Fibroblast of lung (primary cell): Measurements from ENCODE around the gene RIT2. TPM values are rescaled to one million over a fixed set of nuclear protein-coding genes. Genes with fewer than 3 reads are reported as not detected.

Source experiments
- DNase-seq, 2 donors: peaks; one replicate each; pipeline versions ENCODE4 v3.0.0 to v3.0.0-alpha.2; 2010; ENCODE audit warnings: low read depth in 2 of 2
- H2AFZ ChIP-seq: 2 replicates; pipeline ENCODE4 v1.5.1; 2012; ENCODE audit warnings: low read length, control low read depth, inconsistent platforms
- H3K27ac ChIP-seq: 2 replicates; pipeline ENCODE4 v1.5.1; 2011; ENCODE audit warnings: low read length, control low read depth; ENCODE audit not compliant: insufficient read depth
- H3K27me3 ChIP-seq: 2 replicates; pipeline ENCODE4 v1.5.1; 2011; ENCODE audit warnings: mild to moderate bottlenecking, low read length; ENCODE audit not compliant: control insufficient read depth, insufficient read depth
- H3K36me3 ChIP-seq: 2 replicates; pipeline ENCODE4 v1.5.1; 2011; ENCODE audit warnings: low read length; ENCODE audit not compliant: control insufficient read depth, insufficient read depth
- H3K4me1 ChIP-seq: 2 replicates; pipeline ENCODE4 v1.5.1; 2011; ENCODE audit warnings: low read length; ENCODE audit not compliant: control insufficient read depth, insufficient read depth; ENCODE audit errors: extremely low read depth
- H3K4me2 ChIP-seq: 2 replicates; pipeline ENCODE4 v1.5.1; 2011; ENCODE audit warnings: low read length, control low read depth; ENCODE audit not compliant: insufficient read depth; ENCODE audit errors: extremely low read depth
- H3K4me3 ChIP-seq, 4 experiments: fragments of 200-600 bp in 1 of 4; sonication (generic) in 1 of 4; replicated peaks in 1 of 4; 2 replicates each; pipeline ENCODE4 v1.5.1; 2011 to 2016; ENCODE audit warnings: low read length in 4 of 4, low read depth in 3 of 4, mild to moderate bottlenecking in 3 of 4, control low read depth in 2 of 4, inconsistent platforms in 1 of 4, mixed read lengths in 1 of 4; ENCODE audit not compliant: insufficient read depth in 1 of 4; ENCODE audit errors: control extremely low read depth in 1 of 4
- H3K79me2 ChIP-seq: 2 replicates; pipeline ENCODE4 v1.5.1; 2012; ENCODE audit warnings: mild to moderate bottlenecking, low read length, inconsistent platforms; ENCODE audit not compliant: control insufficient read depth, insufficient read depth
- H3K9ac ChIP-seq: 2 replicates; pipeline ENCODE4 v1.5.1; 2011; ENCODE audit warnings: mild to moderate bottlenecking, low read length, control low read depth; ENCODE audit not compliant: insufficient read depth
- H3K9me3 ChIP-seq: 2 replicates; pipeline ENCODE4 v1.5.1; 2012; ENCODE audit warnings: low read depth, low read length; ENCODE audit not compliant: control insufficient read depth, insufficient read depth
- H4K20me1 ChIP-seq: 2 replicates; pipeline ENCODE4 v1.5.1; 2011; ENCODE audit warnings: low read length; ENCODE audit not compliant: control insufficient read depth, insufficient read depth; ENCODE audit errors: extremely low read depth
- CTCF ChIP-seq, 2 donors: IDR thresholded peaks in 1 of 2; conservative IDR thresholded peaks in 1 of 2; 1 replicate in 1 of 2; 2 replicates in 1 of 2; pipeline ENCODE4 v1.5.1; 2011 to 2012; ENCODE audit warnings: low read length in 2 of 2, control low read depth in 1 of 2, inconsistent platforms in 1 of 2, low read depth in 1 of 2, mild to moderate bottlenecking in 1 of 2
- EZH2 ChIP-seq: IDR thresholded peaks from 2 replicates; pipeline ENCODE4 v1.5.1; 2012; ENCODE audit warnings: low read length, control low read depth, mild to moderate bottlenecking; ENCODE audit errors: missing control alignments
- polyA plus RNA-seq, 2 donors: library from polyadenylated mRNA; depleted of rRNA in 1 of 2; stranded (reverse) in 1 of 2; unstranded in 1 of 2; fragments of >200 nt; gene quantifications; 2 replicates each; pipeline ENCODE4 v1.2.1, GENCODE V29; 2011 to 2012; ENCODE audit warnings: missing spikeins in 1 of 2
- total RNA-seq: library from RNA; depleted of rRNA; stranded (reverse); fragments of >200 nt; gene quantifications from 2 replicates; pipeline ENCODE4 v1.2.1, GENCODE V29; 2014

RIT2 gene
- total and polyA plus RNA-seq, 2 donors (not counting 1 experiment from before 2014, with no cell fraction given), result not detected

- TF ChIP-seq EZH2, result no peak
- TF ChIP-seq CTCF (conservative IDR thresholded peaks at IDR 0.05 in 1 of 2, IDR thresholded peaks at IDR 0.05 in 1 of 2; ENCODE audit: low read depth in 1 of 2, low read length in 2 of 2), result no peak
- Histone ChIP-seq H2AFZ (no peak overlapping the region), H4K20me1 (no peaks in the 10 kb centered on the region), H3K9me3 (no peaks in the 10 kb centered on the region), H3K36me3 (no peaks in the 10 kb centered on the region), H3K4me1 (no peaks in the 10 kb centered on the region), H3K9ac (no peak overlapping the region), H3K4me2 (no peak overlapping the region), H3K79me2 (no peaks in the 10 kb centered on the region), H3K27me3 (no peaks in the 10 kb centered on the region), H3K27ac (no peak overlapping the region), H3K4me3 (no peak overlapping the region)
- DNase-seq, result no peak
These were observed 154.2 kb downstream of the RIT2 start for GRCh38 chr18:42961298-42961697.

- Histone ChIP-seq H3K4me1 (no peaks in the 10 kb centered on the region), H2AFZ (no peak overlapping the region), H3K27ac (no peak overlapping the region), H3K79me2 (no peaks in the 10 kb centered on the region), H3K27me3 (no peaks in the 10 kb centered on the region), H3K9ac (no peak overlapping the region), H3K36me3 (no peaks in the 10 kb centered on the region), H3K4me2 (no peak overlapping the region), H3K9me3 (no peaks in the 10 kb centered on the region), H4K20me1 (no peaks in the 10 kb centered on the region), H3K4me3 (no peak overlapping the region)
- TF ChIP-seq CTCF (conservative IDR thresholded peaks at IDR 0.05 in 1 of 2, IDR thresholded peaks at IDR 0.05 in 1 of 2; ENCODE audit: low read depth in 1 of 2, low read length in 2 of 2) (no peak), EZH2 (no peak)
- DNase-seq, result no peak
These were observed 156.0 kb downstream of the RIT2 start for GRCh38 chr18:42959528-42959927.

GRCh38 chr18:42958353-42958752 is 157.1 kb downstream of the RIT2 start:
- DNase-seq, result no peak

More at GRCh38 chr18:42958353-42958752, 157.1 kb downstream of the RIT2 start:
- no peak overlapping the region for H2AFZ ChIP-seq
- no peaks in the 10 kb centered on the region for H3K27me3 ChIP-seq
- H4K20me1 ChIP-seq, result no peaks in the 10 kb centered on the region
- no peak overlapping the region for H3K4me3 ChIP-seq
- no peak overlapping the region for H3K9ac ChIP-seq
- H3K4me2 ChIP-seq, result no peak overlapping the region
- TF ChIP-seq EZH2, result no peak
- TF ChIP-seq CTCF (conservative IDR thresholded peaks at IDR 0.05 in 1 of 2, IDR thresholded peaks at IDR 0.05 in 1 of 2; ENCODE audit: low read depth in 1 of 2, low read length in 2 of 2), result no peak
- no peaks in the 10 kb centered on the region for H3K36me3 ChIP-seq
- no peak overlapping the region for H3K27ac ChIP-seq
- no peaks in the 10 kb centered on the region for H3K9me3 ChIP-seq
- H3K79me2 ChIP-seq, result no peaks in the 10 kb centered on the region
- H3K4me1 ChIP-seq, result no peaks in the 10 kb centered on the region
